ENCODE data around the gene CCDC74B. TPM values are rescaled to one million over a fixed set of nuclear protein-coding genes. Genes with fewer than 3 reads are reported as not detected.
"Not testable (repeated sequence)": the region's sequence is repeated elsewhere in the genome, so short reads cannot be mapped to it uniquely, and the experiment has no call there.

CCDC74B gene
- total RNA-seq = under 1 TPM; 0.23 to 0.47 TPM

DNA sequence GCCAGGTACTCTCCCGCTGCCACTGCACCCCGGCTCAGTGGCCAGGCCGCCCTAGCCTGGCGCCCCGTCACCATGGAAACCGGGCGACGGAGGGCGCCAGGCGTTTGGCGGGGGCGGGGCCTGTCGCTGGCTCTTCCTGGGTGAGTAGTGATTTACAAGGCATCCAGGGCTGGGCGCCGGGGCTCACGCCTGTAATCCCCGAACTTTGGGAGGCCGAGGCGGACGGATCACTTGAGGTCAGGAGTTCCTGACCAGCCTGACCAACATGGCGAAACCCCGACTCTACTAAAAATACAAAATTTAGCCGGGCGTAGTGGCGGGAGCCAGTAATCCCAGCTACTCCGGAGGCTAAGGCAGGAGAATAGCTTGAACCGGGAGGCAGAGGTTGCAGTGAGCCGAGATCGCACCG lies at the start of gene CCDC74B:
Gene CCDC74B (minus strand): TSS at position 107 of the 409 bp plus-strand sequence. CDS start 116 bp downstream, outside the sequence.
- peak within 1 kb of the TSS; percentile 63 for H3K4me3 Mint-ChIP-seq
- ATAC-seq = peak; percentile 89
- DNase-seq = peak; percentile 72
- not testable (repeated sequence) for H3K27me3 Mint-ChIP-seq; H3K9me3 Mint-ChIP-seq (ENCODE audit: low read depth); H3K27ac Mint-ChIP-seq; H3K36me3 Mint-ChIP-seq
- peaks cover 13% of the 10 kb centered on the region for H3K4me1 Mint-ChIP-seq
- CTCF ChIA-PET = interaction anchor here (1.0 kb wide), 1 partner anchor 37 kb away, joined by 3 read pairs; the partner anchor contains the start of gene MZT2B

DNA sequence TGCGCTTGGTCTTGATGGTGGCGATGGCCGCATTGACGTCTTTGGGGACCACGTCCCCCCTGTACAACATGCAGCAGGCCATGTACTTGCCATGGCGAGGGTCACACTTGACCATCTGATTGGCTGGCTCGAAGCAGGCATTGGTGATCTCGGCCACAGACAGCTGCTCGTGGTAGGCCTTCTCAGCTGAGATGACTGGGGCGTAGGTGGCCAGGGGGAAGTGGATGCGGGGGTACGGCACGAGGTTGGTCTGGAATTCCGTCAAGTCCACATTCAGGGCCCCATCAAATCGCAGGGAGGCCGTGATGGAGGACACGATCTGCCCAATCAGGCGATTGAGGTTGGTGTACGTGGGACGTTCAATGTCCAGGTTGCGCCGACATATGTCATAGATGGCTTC lies 48.9 kb upstream of the CCDC74B start:
- H3K9me3 Mint-ChIP-seq (ENCODE audit: low read depth); DNase-seq; H3K36me3 Mint-ChIP-seq; H3K27me3 Mint-ChIP-seq; H3K4me3 Mint-ChIP-seq; ATAC-seq; H3K27ac Mint-ChIP-seq; CTCF ChIA-PET: not testable (repeated sequence)
- peaks cover 11% of the 10 kb centered on the region for H3K4me1 Mint-ChIP-seq

DNA sequence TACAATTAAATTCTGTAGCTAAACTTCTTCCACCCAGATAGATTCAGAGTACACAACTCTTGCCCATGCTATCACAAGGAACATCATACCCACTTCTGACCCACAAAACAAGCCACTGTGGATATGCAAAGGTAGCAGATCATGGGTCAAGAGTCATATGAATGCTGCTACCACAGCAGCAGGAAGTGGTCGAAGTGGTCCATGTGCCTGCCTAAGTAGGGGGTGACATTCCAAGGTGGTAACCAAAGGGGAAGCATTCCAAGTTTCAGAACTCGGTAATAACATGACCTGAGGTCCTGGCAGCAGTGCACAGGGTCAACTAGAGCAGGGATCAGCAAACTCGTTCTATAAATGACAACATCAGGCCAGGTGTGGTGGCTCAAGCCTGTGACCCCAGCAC lies 47.5 kb upstream of the CCDC74B start:
- CTCF ChIA-PET; H3K4me3 Mint-ChIP-seq; ATAC-seq; H3K27me3 Mint-ChIP-seq; H3K36me3 Mint-ChIP-seq; H3K9me3 Mint-ChIP-seq (ENCODE audit: low read depth); H3K27ac Mint-ChIP-seq: not testable (repeated sequence)
- peaks cover 11% of the 10 kb centered on the region for H3K4me1 Mint-ChIP-seq
- DNase-seq = peak; percentile 23

DNA sequence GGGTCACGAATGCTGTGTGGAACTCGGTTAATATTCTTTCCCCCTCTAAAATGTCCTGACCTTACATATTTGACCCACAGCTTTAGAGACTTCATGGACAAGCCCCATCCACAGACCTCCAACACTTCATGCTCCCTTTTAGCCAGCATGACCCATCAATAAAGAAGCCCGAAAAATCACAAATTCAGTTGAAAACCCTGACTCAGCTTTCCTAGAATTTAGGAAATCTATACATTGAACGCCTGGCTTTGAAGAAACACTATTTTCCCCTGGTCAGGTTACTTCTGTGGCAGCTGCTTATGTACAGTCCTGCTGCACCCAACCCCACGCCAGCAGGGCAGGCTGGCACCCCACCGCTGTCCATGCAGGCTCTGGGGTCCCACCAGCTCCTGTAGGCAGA lies 46.4 kb upstream of the CCDC74B start:
- H3K27me3 Mint-ChIP-seq; H3K9me3 Mint-ChIP-seq (ENCODE audit: low read depth); ATAC-seq; H3K4me3 Mint-ChIP-seq; H3K36me3 Mint-ChIP-seq; CTCF ChIA-PET; H3K27ac Mint-ChIP-seq: not testable (repeated sequence)
- DNase-seq = peak; percentile 5
- peaks cover 11% of the 10 kb centered on the region for H3K4me1 Mint-ChIP-seq

DNA sequence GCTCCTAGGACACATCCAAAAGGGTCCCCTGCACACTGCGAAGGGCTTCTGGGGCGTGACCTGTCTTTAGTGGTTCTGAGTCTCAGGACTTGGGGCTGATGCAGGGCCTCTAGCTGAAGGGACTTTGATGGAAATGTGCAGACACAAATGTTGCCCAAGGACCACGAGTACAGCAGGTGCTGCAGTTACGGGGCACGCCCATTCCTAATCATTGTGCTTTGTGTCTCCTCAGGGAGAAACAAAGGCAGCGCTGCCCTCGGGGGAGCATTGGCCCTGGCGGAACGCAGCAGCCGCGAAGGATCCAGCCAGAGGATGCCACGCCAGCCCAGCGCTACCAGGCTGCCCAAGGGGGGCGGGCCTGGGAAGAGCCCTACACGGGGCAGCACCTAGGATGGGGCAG lies 45.3 kb upstream of the CCDC74B start:
- peaks cover 14% of the 10 kb centered on the region for H3K4me1 Mint-ChIP-seq
- CTCF ChIA-PET = no interaction called here
- H3K36me3 Mint-ChIP-seq = peaks cover 4% of the 10 kb centered on the region
- no peaks in the 10 kb centered on the region for H3K27me3 Mint-ChIP-seq
- H3K27ac Mint-ChIP-seq = no peak overlapping the region
- ATAC-seq = no peak
- H3K4me3 Mint-ChIP-seq = no peak overlapping the region
- peak; percentile 33 for DNase-seq
- no peaks in the 10 kb centered on the region for H3K9me3 Mint-ChIP-seq (ENCODE audit: low read depth)

DNA sequence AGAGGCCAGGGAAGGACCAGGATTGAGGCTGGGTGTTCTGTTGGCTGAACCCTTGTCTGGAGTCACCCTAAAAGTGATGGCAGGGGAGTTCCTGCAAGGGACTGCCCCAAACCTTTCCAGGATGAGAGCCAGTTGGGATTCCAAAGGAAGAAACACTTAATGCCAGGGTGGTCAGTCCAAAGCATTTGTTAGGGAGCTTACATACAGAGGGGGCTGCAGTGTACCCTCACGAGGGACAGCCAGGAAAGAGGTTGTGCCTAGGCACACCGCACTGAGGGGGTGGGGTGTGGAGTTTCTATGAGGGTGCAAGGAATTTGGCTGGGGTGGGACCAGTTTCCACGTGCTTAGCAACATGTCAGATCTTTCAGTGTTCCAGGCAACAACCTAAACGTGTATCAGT lies 44.0 kb upstream of the CCDC74B start:
- not testable (repeated sequence) for H3K36me3 Mint-ChIP-seq, H3K4me3 Mint-ChIP-seq

DNA sequence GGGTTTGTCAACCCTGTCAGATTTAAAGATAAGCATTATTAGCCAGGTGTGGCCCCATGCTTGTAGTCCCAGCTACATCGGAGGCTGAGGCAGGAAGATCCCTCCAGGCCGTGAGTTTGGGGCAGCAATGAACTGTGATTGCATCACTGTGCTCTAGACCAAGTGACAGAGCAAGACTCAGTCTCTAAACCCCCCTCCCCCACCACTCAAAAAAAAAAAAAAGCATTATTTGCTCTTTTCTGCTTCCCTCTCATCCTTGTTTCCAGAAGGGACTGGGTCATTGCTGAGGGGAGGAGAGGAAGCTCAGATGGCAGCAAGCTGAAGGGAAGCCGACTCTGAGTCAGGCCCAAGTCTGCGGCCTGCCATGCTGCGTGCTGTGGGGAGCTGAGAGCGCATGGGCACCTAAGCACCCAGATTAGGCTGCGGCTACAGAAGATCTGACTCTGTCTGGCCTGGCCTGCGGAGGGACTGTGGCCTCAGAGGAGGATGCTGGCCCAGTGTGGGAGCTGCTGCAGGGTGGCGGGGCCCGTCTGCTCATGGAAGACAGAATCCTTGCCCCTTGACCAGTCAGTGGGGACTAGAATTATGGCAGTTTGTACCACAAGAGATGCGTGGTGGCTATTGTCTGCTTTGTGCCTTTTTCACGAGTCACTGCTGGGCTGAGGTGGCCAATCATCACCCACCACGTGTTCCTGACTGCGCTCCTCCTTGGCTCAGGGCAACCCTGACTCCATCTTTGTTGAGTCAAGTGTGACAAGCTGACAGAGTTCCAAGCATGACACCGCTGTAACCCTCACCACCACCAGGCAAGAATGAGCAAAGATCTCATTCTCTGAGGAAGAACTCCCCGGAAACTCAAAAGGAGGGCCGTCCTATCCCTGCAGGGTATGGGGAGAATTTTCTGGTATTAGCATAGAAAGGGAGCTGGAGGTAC lies 43.2 kb upstream of the CCDC74B start:
- peak; percentile 8 for DNase-seq
- H3K4me3 Mint-ChIP-seq; ATAC-seq; H3K9me3 Mint-ChIP-seq (ENCODE audit: low read depth); H3K27me3 Mint-ChIP-seq; H3K36me3 Mint-ChIP-seq; H3K27ac Mint-ChIP-seq; CTCF ChIA-PET: not testable (repeated sequence)
- H3K4me1 Mint-ChIP-seq = peaks cover 25% of the 10 kb centered on the region

More for the DNA sequence above, 44.0 kb upstream of the CCDC74B start:
- H3K4me1 Mint-ChIP-seq = peaks cover 18% of the 10 kb centered on the region
- H3K27me3 Mint-ChIP-seq; H3K9me3 Mint-ChIP-seq (ENCODE audit: low read depth); H3K27ac Mint-ChIP-seq; ATAC-seq; CTCF ChIA-PET: not testable (repeated sequence)
- DNase-seq = peak; percentile 11

DNA sequence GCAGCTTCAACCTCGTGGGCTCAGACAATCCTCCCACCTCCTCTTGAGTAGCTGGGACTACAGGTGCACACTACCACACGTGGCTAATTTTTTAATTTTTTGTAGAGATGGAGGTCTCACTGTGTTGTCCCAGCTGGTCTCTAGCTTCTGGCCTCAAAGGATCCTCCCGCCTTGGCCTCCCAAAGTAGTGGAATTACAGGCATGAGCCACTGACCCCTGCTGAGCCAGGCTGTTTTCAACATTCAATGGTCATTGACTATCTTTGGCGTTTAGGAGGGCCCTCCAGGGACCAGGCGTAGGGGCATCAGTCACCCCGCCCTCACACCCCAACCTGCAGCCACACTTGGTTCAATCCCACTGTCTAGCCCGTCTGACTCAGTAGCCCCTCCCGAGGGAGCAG lies 42.4 kb upstream of the CCDC74B start:
- no peaks in the 10 kb centered on the region for H3K9me3 Mint-ChIP-seq (ENCODE audit: low read depth)
- peaks cover 21% of the 10 kb centered on the region for H3K4me1 Mint-ChIP-seq
- H3K27me3 Mint-ChIP-seq = no peaks in the 10 kb centered on the region
- H3K4me3 Mint-ChIP-seq = no peak overlapping the region
- CTCF ChIA-PET = no interaction called here
- DNase-seq = peak; percentile 36
- H3K27ac Mint-ChIP-seq = no peak overlapping the region
- H3K36me3 Mint-ChIP-seq = peaks cover 5% of the 10 kb centered on the region
- ATAC-seq = no peak

DNA sequence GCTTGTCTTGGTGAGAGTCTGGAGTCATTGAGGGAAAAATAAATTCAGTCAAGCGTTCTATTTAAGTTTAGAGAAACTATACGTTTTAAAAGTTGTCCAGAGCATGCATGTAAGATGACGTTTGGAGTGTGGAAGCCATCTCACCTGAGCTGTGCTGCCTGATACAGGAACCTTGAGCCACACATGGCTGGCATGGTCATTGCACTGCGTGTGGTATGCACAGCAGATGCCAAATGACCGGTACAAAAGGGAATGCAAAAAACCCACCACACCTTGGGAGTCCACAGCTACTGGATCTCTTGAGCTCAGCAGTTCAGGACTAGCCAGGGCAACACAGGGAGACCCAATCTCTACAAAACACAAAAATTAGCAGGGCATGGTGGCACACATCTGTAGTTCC lies 41.5 kb upstream of the CCDC74B start:
- Mint-ChIP-seq H3K36me3 (peaks cover 4% of the 10 kb centered on the region), H3K27ac (peak overlapping the region; percentile 11), H3K9me3 (ENCODE audit: low read depth) (no peaks in the 10 kb centered on the region), H3K4me3 (no peak overlapping the region), H3K27me3 (no peaks in the 10 kb centered on the region), H3K4me1 (peaks cover 18% of the 10 kb centered on the region)
- no peak for ATAC-seq
- DNase-seq = peak; percentile 29
- CTCF ChIA-PET = no interaction called here

DNA sequence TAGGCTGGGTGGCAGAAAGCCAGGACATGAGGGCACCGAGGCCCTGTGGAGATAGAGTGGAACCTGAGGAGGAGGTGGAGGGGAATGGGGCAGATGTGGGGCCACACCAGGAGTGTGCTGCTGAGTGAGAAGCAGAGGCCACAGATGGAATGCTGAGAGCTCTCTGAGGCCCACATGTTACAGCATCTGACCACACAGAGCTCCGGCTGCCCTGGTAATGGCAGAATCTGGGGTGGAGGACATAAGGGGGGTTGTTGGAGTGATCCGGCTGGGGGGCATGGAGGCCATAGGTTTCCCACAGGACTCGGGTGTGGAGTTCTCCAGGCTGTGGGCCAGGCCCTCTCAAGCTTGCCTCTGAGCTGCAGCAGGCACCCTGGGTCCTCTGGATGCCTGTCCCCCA lies 41.0 kb upstream of the CCDC74B start:
- no peak for DNase-seq
- peaks cover 15% of the 10 kb centered on the region for H3K4me1 Mint-ChIP-seq
- H3K4me3 Mint-ChIP-seq = no peak overlapping the region
- H3K36me3 Mint-ChIP-seq = peaks cover 1% of the 10 kb centered on the region
- no peak for ATAC-seq
- CTCF ChIA-PET = no interaction called here
- no peaks in the 10 kb centered on the region for H3K9me3 Mint-ChIP-seq (ENCODE audit: low read depth)
- H3K27ac Mint-ChIP-seq = no peak overlapping the region
- H3K27me3 Mint-ChIP-seq = no peaks in the 10 kb centered on the region

DNA sequence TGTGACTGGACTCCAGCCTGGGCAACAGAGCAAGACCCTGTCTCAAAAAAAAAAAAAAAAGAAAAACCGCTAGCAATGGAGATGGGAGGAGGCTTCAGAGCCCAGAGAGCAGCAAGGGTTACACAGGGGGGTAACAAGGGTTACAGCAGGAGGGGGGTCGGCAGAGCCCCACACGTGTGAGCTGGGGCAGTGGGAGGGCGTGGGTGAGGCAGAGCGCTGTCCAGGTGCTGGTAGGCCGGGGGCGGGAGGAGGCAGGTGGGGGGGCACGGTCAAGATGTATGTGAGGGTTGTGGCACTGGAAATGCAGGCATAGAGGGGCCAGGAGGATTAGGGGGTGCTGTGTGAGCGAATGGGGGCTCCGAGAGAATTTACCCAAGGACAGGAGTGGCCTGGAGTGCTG lies 40.5 kb upstream of the CCDC74B start:
- Mint-ChIP-seq H3K9me3 (ENCODE audit: low read depth) (no peaks in the 10 kb centered on the region), H3K36me3 (peaks cover 3% of the 10 kb centered on the region), H3K27ac (no peak overlapping the region), H3K4me1 (peaks cover 17% of the 10 kb centered on the region), H3K27me3 (no peaks in the 10 kb centered on the region), H3K4me3 (no peak overlapping the region)
- DNase-seq (no peak), ATAC-seq (no peak)
- CTCF ChIA-PET = no interaction called here

DNA sequence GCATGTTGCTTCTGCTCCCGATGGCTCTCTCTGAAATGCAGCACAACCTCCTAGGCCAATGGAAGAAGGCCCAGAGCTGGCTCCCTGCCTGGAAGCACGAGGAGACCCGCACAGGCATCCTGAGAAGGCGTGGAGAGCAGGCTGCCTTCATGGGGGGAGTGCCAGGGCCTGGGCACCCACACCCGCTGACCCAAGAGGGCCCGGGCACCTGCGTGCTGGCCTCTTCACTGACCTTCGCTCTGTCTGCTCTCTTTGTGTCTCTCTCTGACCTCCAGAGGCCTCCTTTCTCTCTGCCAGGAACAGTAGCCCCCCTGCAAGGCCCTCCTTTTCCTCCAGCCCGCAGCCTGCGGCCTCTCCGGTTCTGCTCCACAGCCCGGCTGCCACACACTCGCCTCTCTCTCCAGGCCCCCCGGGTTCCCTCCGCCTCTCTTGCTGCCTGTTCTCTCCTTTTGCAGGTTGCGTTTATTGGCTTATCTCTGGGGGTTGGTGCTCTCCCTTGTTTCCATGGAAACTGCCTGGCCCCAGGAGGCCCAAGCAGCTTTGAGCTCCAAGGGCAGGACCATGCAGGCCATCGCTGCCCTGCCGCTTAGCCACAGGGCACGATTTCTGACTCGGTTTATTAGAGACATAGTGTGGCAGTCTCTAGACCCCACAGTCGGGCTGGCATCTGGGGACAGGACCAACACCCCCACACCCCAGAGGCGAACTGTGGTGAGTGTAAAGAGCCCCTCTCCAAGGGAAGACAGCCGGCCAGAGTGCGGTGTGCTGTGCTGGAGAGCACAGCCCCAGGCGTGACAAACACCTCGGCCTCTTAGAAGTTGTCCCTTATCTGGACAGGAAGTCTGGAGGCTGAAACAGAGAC lies 38.8 kb upstream of the CCDC74B start:
- H3K36me3 Mint-ChIP-seq = peaks cover 3% of the 10 kb centered on the region
- peak overlapping the region; percentile 82 for H3K4me3 Mint-ChIP-seq
- H3K9me3 Mint-ChIP-seq (ENCODE audit: low read depth) = no peaks in the 10 kb centered on the region
- H3K4me1 Mint-ChIP-seq = peaks cover 25% of the 10 kb centered on the region
- no peaks in the 10 kb centered on the region for H3K27me3 Mint-ChIP-seq
- peak overlapping the region; percentile 83 for H3K27ac Mint-ChIP-seq
- CTCF ChIA-PET = no interaction called here
- no peak for DNase-seq
- no peak for ATAC-seq

DNA sequence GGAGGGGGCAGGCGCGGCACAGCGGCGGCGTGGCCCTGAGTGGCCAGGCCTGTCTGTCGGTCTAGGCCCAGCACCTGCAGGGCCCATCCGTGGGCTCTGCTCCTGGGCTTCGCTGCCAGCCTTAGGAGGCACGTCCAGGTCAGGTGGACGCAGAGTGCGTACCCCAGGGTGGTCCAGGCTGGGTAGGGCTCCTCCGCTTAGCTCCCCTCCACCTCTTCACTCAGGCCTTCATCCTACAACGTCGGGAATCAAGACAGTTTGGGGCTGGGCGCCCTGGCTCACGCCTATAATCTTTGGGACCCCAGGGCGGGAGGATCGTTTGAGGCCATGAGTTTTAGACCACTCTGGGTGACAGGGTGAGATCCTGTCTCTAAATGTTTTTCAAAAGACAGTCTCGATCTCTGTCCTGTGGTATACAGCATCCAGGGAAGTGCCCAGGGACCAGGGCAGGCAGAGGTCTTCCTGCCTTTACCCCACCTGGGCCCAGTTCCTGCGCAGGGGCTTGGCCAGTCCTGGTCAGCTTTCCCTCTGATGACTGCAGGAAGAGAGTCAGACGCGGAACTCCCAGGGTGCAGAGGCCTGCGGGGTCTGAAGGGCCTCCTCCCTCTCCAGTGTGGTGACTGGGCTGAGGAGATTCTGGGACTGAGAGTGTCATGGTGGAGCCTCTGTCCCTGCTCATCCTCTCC lies 38.1 kb upstream of the CCDC74B start:
- CTCF ChIA-PET = interaction anchor here (0.7 to 1.9 kb wide), 2 partner anchors 12 to 148 kb away, joined by 3 to 5 read pairs; no protein-coding TSS in a partner anchor
- H3K9me3 Mint-ChIP-seq (ENCODE audit: low read depth); DNase-seq; H3K36me3 Mint-ChIP-seq; H3K27me3 Mint-ChIP-seq; ATAC-seq: not testable (repeated sequence)
- peak overlapping the region; percentile 82 for H3K4me3 Mint-ChIP-seq
- H3K4me1 Mint-ChIP-seq = peaks cover 29% of the 10 kb centered on the region
- peak overlapping the region; percentile 83 for H3K27ac Mint-ChIP-seq

All from activated CD8-positive, alpha-beta memory T cell treated with anti-CD3 and anti-CD28 coated beads, Interleukin-2, amount 10 ng/mL, durations not matched to agents 7 days and 5 days (primary cell).